Measurements from ENCODE around the gene ADAM33.

The ADAM33 gene

DNA sequence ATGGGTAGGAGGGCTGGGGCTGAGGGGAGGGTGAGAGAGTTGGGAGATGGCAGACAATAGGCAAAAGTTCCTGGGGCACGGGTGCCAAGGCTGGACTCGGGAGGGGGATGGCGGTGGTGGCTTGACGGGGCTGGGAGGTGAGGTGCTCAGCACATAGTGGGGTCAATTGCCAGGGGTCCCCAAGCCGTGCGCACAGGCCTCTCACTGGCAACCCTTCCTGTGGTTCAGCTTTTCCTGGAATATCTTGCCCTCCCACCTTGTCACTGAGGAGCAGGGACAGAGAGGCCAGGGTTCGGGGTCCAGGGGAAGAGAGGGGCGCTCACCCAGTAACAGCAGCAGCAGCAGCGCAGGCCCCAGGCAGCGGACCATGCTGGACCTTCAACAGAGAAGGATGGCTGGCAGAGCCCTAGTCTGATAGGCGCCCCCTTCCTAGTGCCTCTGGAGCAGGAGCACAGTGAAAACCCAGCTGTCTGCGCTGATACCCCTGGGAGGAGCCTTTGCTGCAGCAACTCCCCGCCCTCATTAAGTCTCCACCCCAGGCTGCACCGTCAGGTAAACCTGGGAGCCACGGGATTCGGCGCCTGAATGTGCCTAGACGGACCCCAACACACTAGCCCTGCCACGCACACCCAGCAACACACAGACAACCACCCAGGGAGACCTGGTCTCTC, 18.6 kb downstream of the ADAM33 start, which contains the start of gene GFRA4:
Gene GFRA4 (minus strand): TSS at position 369 of the 671 bp plus-strand sequence. CDS start 0 bp downstream, at position 369.
- DNase-seq (ENCODE audit: low read depth), result no peak

DNA sequence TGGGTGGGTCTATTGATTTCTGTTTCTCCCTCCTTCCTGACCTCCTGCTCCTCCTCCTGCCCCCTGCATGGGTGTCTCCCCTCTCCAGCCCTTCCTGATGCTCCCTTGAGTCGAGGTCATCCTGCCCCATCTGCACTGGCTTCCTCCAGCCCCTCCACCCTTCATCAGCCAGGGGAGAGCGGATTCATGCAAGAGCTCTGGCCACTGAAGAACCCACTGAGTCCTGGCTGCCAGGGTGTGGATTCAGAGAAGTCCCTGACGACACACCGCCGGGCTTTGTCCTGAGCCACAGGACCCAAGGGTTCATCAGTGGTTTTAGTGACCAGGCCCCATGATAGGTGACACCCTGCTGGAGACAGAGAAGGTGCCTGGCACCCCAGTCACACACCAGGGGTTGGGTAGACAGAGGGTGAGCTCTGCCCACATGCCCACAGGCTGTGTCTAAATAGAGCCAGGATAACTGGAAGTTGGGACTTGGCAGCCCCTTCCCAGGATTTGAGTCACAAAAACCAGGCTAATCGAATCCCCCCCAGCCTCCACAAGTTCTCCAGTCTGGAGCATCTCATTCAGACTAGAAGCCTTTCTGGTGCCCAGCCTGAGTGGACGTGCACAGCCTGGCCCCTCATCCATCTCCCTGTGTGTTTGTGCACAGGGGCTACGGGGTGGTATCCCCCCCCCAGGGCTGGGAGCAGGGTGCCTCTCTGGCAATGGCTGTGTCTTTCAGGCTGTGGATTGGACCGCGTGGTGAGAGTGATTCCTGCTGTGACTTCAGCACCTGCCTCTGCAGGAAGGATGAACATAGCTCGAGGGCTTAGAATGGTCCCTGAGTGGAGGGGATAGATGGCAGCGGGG, 19.8 kb downstream of the ADAM33 start:
- DNase-seq (ENCODE audit: low read depth), result no peak

- DNase-seq (ENCODE audit: low read depth), result no peak
Measured at GRCh38 chr20:3661060-3661813, 20.6 kb downstream of the ADAM33 start.

GRCh38 chr20:3660262-3661059, 21.3 kb downstream of the ADAM33 start:
- no peak for DNase-seq (ENCODE audit: low read depth)

DNA sequence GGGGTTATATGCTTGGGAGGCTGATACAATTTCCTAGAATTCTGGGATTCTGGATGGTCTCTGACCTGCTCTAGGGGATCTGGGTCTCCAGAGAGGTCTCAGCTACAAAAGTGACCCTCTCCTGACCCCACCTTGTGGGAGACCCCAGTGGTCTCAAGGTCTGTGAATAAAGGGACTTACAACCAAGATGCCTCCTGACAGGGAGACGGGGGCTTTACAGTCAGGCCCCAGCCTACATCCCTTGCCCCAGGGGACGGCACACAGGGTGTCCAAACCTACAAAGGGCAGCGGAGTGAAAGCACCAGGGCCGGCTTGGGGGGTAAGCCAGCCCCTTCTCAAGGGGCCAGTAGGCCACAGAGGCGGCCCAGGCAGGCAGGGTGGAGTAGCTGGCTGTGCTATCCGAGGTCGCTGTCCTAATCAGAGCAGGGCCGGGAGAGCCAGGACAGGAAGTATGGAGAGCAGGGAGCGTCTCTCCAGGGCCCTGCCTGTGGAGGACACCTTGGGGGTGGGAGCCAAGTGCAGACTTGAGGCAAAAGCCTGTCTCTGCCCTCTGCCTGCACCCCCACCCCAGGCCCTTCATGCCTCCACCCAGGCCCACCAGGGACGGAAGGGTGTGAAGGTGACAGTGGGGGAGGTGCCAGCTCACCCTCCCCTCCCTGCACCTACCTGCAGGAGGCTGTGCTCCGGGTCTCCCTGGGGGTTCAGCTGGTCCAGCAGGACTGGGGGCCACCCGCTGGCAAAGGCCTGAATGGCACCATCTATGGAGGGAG, 22.1 kb downstream of the ADAM33 start:
- DNase-seq (ENCODE audit: low read depth), result no peak

DNA sequence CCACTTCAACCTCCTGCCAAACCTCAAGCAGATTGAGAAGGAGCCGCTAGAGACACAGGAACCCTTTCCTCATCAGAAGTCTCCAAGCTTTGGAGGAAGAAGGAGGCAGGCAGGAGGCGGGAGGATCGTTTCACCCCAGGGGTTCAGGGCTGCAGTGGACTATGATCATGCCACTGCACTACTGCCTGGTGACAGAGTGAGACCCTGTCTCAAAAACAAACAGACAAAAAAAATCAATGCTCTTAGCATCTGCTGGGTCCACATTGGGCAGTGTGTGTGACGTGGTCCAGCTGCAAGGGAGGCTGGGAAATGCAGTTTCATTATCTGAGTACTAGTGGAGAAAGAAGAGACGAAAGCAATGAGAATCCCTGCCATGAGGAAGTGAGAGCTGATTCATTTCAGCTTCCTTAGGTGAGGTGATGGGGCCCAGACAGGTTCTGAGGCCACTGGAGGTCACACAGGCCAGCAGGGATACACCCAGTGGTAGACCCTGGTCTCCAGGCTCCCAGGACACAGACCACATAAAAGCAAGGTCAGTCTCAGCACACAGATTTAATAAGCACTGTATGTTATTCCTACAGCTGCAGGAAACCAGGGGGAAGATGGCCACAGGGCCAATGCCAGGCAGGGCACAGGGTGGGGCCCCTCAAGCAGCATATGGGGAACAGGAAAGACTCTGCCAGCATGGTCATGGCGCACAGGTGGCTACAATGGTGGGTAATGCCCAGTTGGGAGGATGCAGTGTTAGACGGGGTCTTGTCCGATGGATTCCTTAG, 22.9 kb downstream of the ADAM33 start:
- DNase-seq (ENCODE audit: low read depth), result no peak

DNA sequence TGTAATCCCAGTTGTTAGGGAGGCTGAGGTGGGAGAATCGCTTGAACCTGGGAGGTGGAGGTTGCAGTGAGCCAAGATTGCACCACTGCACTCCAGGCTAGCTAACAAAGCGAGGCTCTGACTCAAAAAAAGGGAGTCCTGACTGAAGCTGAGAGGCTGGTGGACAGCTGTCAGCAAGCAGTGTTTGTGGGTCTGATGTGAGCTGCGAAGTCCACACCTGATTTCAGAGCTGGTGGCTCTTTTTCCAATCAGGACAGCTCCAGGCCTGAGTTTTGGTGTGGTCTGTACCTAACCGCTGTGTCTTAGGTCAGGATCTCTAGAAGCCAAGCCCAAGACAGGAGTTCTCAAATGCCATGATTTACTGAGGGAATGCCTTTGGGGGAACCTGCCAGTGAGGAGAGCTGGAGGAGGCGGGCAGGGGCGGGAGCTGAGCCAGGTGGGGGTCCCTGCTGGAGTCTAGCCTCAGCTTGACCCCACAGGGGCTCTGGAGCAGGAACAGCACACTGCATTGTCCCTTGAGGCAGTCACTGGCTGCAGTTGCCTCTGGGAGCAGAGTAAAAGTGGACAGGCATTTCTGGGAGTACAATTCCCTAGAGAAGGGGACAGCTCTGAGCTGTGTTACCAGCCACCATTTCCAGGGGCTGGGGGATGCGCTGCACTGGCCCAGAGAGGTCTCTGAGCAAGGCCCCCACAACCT, 23.6 kb downstream of the ADAM33 start:
- DNase-seq (ENCODE audit: low read depth), result no peak

- no peak for DNase-seq (ENCODE audit: low read depth)
Measured at GRCh38 chr20:3655131-3655405, 26.7 kb downstream of the ADAM33 start.

DNA sequence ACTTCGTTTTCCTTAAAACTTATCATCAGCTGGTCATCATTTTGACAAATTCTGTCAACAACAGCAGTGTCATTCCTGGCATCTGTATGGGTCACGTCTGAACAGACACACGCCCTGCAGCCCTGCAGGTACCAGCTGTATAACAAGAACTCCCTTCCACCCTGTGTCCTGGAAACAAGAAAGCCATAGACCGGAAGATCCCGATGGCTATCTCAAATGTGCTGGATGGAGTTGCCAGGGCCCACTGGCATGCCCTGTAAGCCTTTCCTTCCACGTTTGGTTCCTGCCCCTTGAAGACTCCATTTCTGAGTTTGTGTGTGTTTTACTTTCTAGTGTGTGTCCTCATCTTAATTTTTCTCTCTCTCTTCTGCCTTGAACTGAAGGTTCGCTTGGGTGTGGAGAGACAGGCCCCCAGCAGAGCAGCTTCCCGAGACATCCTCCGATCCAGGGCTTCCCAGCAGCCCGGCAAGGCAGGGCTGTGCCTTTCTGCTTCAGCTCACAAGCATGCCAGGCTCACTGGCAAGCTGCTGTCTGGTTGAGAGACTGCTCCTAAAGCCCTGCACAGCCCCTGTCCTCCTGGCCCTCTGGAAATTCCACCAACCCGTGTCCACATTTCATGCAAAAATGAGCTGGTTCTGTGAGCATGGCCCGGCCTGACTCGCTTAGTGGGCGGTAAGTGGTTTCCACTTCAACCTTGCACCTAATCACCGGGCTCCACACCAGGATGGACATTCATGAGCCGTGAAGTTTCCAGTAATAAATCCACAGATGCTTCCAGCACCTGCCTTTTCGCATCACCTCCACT, 27.3 kb downstream of the ADAM33 start:
- no peak for DNase-seq (ENCODE audit: low read depth)

GRCh38 chr20:3653921-3654320, 27.9 kb downstream of the ADAM33 start:
- no peak for DNase-seq (ENCODE audit: low read depth)

- no peak for DNase-seq (ENCODE audit: low read depth)
Measured at GRCh38 chr20:3652676-3653596, 28.9 kb downstream of the ADAM33 start.

DNA sequence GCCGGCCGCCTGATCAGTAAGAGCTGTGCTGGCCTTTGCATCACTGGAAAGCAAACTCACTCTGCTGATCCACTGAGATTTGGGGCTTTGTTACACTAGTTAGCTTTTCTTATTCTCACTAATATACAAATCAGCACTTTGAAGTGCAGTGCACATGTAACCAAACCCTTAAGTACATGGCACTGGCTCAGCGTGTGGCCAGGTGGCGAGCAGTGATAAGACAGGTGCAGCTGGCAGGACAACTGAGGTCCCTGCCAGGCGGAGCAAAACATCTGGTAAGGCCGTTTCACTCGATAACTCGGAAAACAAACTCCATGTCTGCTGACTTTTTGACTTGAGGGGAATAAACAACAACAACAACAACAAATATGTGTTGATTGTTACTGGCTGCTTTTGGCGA, 29.6 kb downstream of the ADAM33 start:
- no peak for DNase-seq (ENCODE audit: low read depth)

DNA sequence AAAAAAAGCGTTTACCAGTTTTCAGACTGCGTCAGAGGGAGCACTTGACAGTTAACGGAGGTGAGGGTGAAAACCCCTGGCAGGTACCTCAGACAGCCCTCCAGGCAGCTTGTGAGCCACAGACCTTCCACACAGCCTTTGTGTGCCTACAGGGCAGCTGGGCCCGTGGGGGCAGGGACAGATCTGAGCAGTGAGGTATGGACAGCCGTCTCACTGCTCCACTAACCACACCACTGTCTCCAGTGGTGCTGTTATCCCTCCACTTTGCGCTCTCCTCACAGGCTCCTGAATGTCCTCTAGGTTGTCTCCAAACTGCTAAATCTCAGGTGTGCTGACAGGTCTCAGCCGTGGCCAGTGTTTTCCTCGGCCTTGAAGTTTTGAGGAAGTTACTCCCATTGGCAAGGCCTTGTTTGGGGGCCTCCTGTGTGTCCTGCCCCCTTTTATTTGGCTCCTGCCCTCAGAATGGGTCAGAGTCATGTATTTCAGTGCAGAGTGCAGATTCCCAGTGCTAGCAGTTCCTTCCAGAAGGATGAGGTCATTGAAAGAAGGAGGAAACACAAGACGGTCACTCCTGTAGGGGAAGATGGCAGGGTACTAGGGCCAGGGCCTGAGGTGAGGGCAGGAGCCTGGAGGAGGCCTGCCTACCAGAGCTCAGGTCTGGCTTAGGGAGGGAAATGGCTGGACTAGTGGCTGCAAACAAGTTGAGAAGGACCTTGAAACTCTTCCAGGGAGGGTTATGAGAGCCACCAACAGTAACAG, 30.4 kb downstream of the ADAM33 start:
- no peak for DNase-seq (ENCODE audit: low read depth)

GRCh38 chr20:3648951-3649350, 32.9 kb downstream of the ADAM33 start:
- DNase-seq (ENCODE audit: low read depth), result no peak

GRCh38 chr20:3647473-3647872, 34.3 kb downstream of the ADAM33 start:
- no peak for DNase-seq (ENCODE audit: low read depth)

- DNase-seq (ENCODE audit: low read depth), result no peak
Measured at GRCh38 chr20:3646651-3647050, 35.2 kb downstream of the ADAM33 start.

GRCh38 chr20:3646067-3646440, 35.8 kb downstream of the ADAM33 start:
- DNase-seq (ENCODE audit: low read depth), result no peak
